GM18505 (cell line): Measurements from ENCODE around the gene DIAPH3.

ENCODE experiments used
- ATAC-seq: cut with Tn5 transposase; IDR thresholded peaks from one replicate; pipeline ENCODE4 v1.9.1; 2021; ENCODE audit not compliant: unreplicated experiment
- POLR2A ChIP-seq: IDR thresholded peaks from 4 replicates; pipeline ENCODE4 v1.6.1; 2011; ENCODE audit warnings: borderline replicate concordance; ENCODE audit not compliant: insufficient read depth, insufficient read length; ENCODE audit errors: extremely low read depth

The DIAPH3 gene

DNA sequence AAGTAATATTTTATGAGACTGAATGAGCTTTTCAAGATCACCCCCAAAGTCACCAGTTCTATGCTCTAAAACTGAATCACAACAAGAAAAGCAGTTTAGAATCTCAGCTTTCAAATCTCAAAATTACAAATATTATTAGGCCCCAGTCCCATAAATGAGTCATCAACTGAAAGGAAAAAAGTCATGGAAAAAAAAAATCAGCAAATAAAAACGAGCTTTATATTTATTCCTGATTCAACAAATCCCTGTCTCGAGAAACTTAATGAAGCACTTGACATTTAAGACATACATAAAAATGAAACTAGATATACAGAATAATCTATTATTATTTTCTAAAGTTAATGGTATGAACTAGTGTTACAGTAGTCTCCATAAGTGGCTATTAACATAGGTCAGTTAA is 203.0 kb downstream of the DIAPH3 start:
- no peak for ATAC-seq
- TF ChIP-seq POLR2A, result no peak

- ATAC-seq, result no peak
- TF ChIP-seq POLR2A, result no peak
These were observed 206.3 kb downstream of the DIAPH3 start for GRCh38 chr13:59957438-59957837.

DNA sequence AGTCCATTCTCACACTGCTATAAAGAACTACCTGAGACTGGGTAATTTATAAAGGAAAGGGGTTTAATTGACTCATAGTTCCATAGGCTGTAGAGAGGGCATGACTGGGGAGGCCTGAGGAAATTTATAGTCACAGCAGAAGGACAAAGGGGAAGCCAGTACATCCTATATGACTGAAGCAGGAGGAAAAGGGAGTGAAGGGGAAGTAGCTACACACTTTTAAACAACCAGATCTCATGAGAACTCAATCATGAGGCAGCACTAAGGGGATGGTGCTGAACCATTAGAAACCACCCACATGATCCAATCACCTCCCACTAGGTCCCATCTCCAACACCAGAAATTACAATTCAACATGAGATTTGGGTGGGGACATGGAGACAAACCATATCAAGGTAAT is 209.1 kb downstream of the DIAPH3 start:
- ATAC-seq, result no peak
- TF ChIP-seq POLR2A, result no peak

DNA sequence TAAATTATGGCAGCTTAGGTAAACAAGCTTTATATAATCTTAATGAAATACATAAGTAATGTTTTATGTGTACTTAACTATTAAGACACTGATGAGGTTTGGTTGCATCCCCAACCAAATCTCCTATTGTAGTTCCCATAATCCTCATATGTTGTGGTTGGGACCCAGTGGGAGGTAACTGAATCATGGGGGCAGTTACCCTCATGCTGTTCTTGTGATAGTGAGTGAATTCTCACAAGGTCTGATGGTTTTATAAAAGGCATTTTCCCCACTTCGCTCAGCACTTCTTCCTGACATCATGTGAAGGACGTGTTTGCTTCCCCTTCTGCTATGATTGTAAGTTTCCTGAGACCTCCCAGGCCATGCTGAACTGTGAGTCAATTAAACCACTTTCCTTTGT is 212.7 kb downstream of the DIAPH3 start:
- no peak for ATAC-seq
- TF ChIP-seq POLR2A, result no peak

GRCh38 chr13:59950266-59950665 is 213.5 kb downstream of the DIAPH3 start:
- ATAC-seq, result no peak
- TF ChIP-seq POLR2A, result no peak

DNA sequence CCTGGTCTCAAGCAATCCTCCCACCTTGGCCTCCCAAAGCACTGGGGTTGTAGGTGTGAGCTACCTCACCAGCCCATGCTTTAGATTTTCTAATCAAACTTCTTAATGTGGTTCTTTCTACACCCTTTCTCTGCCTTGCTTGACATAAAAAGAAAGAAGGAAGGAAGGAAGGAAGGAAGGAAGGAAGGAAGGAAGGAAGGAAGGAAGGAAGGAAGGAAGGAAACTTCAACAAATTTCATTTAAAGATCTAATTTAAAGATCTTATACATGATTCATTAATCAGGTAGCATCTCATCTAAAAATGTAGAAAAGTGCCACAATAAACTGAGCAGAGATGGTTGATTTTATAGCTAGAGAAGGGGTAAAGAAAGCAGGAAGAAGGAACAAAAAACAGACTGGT is 215.0 kb downstream of the DIAPH3 start:
- ATAC-seq, result no peak
- TF ChIP-seq POLR2A, result no peak

- ATAC-seq, result no peak
- no peak for TF ChIP-seq POLR2A
These were observed 216.8 kb downstream of the DIAPH3 start for GRCh38 chr13:59946944-59947343.

- TF ChIP-seq POLR2A, result no peak
- no peak for ATAC-seq
These were observed 232.1 kb downstream of the DIAPH3 start for GRCh38 chr13:59931621-59932020.

DNA sequence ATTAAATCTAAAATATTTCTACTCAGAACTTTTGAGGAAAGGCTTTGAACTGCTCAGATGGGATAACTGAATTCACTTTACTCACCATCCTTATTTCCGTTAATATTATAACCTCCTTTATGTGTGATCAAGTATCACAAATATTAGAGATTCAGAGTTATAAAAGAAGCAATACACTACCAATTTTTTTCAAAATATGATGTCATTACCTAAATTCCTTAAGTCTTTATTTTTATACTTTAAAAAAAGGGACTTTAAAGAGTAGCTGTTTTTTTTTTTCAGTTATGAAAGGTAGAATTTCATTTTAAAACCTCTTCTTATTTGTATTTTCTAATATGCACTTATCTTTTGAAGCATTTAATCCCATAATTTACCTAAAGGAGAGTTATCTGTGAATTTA is 239.5 kb downstream of the DIAPH3 start:
- no peak for ATAC-seq
- TF ChIP-seq POLR2A, result no peak

DNA sequence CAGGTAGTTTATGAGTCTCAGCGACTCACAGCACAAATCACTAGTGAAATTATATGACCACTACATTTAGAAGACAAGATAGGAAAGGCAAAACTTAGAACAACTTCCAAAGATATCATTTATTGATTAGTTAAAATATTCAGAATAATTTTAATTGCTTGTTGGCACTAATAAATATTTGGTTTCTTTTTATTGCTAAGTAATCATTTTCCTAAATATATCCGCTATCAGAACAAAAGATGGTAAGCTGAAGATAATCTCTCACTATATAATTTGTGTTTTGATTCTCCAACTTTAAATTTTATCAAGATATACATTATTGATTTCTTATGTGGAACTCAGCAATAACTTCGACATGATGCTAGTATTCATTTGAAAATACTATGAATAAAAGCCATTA is 248.5 kb downstream of the DIAPH3 start:
- no peak for ATAC-seq
- no peak for TF ChIP-seq POLR2A

GRCh38 chr13:59914556-59914955 is 249.2 kb downstream of the DIAPH3 start:
- no peak for TF ChIP-seq POLR2A
- ATAC-seq, result no peak

DNA sequence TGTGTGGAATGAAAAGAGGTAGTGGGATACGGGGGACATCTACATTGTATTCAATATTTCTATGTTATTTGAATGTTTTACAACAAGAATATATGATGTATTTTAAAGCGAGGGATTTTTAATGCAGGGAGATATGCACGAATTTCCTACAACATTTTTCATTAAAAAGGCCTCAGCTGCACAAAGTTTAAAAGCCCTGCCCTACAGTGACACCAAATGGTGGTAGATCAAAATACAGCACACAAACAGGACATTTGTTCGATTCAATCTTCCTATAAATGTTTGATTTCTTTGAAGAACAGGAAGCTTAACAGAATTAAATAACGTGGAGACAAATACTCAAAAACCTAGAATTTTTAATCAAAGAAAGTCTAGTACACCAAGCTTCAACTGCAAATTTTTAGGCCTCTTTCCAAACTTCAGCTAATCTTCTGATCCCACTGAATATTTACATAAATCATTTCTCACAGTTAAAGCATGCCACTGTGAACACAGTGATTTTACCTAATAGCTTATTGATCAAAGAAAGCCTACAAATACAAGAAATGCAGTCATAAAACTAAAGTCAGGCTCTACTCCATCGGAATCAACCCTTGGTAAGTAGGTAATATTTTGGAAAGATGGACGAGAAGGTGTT is 257.2 kb downstream of the DIAPH3 start:
- no peak for ATAC-seq
- TF ChIP-seq POLR2A, result no peak

DNA sequence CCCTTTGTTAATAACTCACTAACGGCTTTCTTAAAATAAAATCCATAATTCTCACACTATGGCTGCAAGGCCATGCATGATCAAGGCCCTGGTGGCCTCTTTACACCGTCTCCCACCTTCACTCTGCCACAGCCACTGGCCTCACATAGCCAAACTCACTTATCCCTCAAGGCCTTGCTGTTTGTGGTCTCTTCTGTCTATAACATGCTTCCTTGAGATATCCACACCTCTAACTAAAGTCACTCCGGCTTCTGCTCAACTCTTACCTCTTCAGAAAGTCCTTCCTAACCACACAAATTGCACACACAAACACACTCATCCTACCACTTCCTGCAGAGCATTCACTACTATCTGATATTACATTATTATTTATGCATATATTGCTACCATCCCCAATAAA is 262.5 kb downstream of the DIAPH3 start:
- no peak for TF ChIP-seq POLR2A
- ATAC-seq, result no peak

DNA sequence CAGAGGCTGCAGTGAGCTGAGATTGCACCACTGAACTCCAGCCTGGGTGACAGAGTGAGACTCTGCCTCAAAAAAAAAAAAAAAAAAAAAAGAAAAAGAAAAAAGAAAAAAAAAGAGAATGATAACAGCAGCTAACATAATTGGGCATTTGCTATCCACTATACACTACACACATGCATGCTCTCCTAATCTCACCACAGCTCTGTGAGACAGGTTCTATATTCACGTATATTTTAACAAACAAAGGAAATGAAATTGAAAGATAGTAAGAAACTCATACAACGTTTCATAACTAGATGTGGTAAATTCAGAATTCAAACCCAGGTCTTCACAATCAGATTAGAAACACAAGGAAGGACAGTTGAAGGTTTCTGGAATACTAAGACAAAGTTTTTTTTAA is 265.7 kb downstream of the DIAPH3 start:
- TF ChIP-seq POLR2A, result no peak
- ATAC-seq, result no peak

DNA sequence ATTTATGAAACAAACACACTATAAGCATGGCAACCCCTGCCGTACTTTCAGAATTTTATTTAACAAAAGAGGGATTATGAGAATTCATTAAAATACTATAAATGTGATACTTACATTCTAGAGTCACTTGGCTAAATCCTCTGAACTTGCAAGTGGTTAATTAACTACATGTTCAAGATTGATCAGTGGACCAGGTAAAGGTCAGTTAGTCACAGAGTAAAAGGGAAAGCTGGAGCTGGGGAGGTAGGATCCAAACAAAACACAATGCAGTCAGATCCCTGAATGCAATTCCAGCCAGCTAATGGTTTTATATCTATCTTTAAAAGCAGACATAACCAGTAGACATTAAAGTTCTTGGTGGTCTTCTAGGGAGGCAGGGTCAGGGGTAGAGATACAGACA is 270.5 kb downstream of the DIAPH3 start:
- ATAC-seq, result no peak
- no peak for TF ChIP-seq POLR2A
